Type B pancreatic cell (in vitro differentiated cells): ENCODE data around the gene AGMO. TPM values are rescaled to one million over a fixed set of nuclear protein-coding genes. Genes with fewer than 3 reads are reported as not detected.
A peak's percentile ranks its signal among the peaks of the same experiment; 100 is the strongest.

Source experiments
- DNase-seq: peaks from one replicate; pipeline ENCODE4 v3.0.0; 2021; ENCODE audit warnings: mixed read lengths; ENCODE audit not compliant: unreplicated experiment; ENCODE audit errors: extremely low spot score
- H3K27ac Mint-ChIP-seq: 2 replicates; pipeline ENCODE4 v1.8.0; 2021; ENCODE audit warnings: mild to moderate bottlenecking, mixed read lengths
- H3K27me3 Mint-ChIP-seq: 2 replicates; pipeline ENCODE4 v1.8.0; 2021; ENCODE audit warnings: mixed read lengths
- H3K36me3 Mint-ChIP-seq: 2 replicates; pipeline ENCODE4 v1.8.0; 2021; ENCODE audit warnings: mixed read lengths
- H3K4me1 Mint-ChIP-seq: one replicate; pipeline ENCODE4 v1.8.0; 2021; ENCODE audit warnings: mixed read lengths; ENCODE audit not compliant: unreplicated experiment
- H3K4me3 Mint-ChIP-seq: 2 replicates; pipeline ENCODE4 v1.8.0; 2021; ENCODE audit warnings: mild to moderate bottlenecking, mixed read lengths
- H3K9me3 Mint-ChIP-seq: 2 replicates; pipeline ENCODE4 v1.8.0; 2021; ENCODE audit warnings: mixed read lengths
- total RNA-seq: library from RNA; stranded (reverse); gene quantifications from 2 replicates; pipeline ENCODE4 v1.2.1, GENCODE V29; 2021; ENCODE audit warnings: low replicate concordance
- TF ChIP-seq, protein P1 (sequence below): fragments of 200-600 bp; sonication (generic); conservative IDR thresholded peaks from 2 replicates; pipeline ENCODE4 v1.5.0; 2021; ENCODE audit warnings: antibody characterized with exemption, mild to moderate bottlenecking

The AGMO gene
- total RNA-seq, 1 donor from 2014 or later: 0.41 TPM

DNA sequence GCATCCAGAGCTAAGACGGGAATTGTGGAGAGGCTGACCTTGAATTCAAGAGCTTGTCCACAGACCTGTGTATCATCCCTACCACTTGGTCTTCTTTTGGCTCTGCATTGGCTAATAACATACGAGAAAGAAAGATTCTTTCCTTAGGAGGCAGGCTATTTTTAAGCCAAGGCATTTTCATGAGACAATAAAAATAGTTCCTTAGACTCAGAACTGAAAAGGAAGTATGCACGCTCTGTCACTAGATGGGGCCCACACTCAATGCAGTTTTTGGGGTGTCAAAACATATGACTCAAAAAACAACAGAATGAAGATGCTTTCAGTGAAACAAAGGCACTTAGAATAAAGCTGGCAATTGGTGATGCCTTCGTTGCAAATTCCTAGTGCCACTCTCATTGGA, 393.3 kb downstream of the AGMO start:
- H3K4me3 Mint-ChIP-seq: no peak overlapping the region
- no peaks in the 10 kb centered on the region for H3K9me3 Mint-ChIP-seq
- TF ChIP-seq, protein P1, sequence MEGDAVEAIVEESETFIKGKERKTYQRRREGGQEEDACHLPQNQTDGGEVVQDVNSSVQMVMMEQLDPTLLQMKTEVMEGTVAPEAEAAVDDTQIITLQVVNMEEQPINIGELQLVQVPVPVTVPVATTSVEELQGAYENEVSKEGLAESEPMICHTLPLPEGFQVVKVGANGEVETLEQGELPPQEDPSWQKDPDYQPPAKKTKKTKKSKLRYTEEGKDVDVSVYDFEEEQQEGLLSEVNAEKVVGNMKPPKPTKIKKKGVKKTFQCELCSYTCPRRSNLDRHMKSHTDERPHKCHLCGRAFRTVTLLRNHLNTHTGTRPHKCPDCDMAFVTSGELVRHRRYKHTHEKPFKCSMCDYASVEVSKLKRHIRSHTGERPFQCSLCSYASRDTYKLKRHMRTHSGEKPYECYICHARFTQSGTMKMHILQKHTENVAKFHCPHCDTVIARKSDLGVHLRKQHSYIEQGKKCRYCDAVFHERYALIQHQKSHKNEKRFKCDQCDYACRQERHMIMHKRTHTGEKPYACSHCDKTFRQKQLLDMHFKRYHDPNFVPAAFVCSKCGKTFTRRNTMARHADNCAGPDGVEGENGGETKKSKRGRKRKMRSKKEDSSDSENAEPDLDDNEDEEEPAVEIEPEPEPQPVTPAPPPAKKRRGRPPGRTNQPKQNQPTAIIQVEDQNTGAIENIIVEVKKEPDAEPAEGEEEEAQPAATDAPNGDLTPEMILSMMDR: no peak
- no peak overlapping the region for H3K27ac Mint-ChIP-seq
- H3K36me3 Mint-ChIP-seq: no peaks in the 10 kb centered on the region
- no peak for DNase-seq
- no peaks in the 10 kb centered on the region for H3K27me3 Mint-ChIP-seq
- peaks cover 6% of the 10 kb centered on the region for H3K4me1 Mint-ChIP-seq

DNA sequence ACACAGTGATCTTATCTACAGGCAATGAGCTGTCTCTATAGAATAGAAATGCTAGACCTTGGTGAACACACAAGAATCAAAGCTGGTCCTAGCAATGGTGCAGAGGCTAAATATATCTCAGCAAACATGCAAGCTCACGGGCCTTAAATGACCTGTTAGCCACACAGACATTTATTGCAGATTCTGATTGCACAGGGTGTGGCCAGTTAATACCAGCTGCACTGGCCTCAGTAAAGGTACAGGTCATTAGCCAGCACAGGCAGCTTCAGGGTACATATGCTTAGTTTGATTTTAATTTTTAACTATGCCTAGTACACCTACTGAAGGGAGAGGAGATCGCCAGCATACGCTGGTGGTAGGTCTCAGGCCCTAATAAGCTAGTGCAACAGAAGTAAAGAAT, 393.9 kb downstream of the AGMO start:
- Mint-ChIP-seq H3K4me1 (peaks cover 6% of the 10 kb centered on the region), H3K27ac (peak overlapping the region; percentile 58), H3K9me3 (no peaks in the 10 kb centered on the region), H3K4me3 (no peak overlapping the region), H3K27me3 (no peaks in the 10 kb centered on the region), H3K36me3 (no peaks in the 10 kb centered on the region)
- TF ChIP-seq, protein P1: no peak
- no peak for DNase-seq

DNA sequence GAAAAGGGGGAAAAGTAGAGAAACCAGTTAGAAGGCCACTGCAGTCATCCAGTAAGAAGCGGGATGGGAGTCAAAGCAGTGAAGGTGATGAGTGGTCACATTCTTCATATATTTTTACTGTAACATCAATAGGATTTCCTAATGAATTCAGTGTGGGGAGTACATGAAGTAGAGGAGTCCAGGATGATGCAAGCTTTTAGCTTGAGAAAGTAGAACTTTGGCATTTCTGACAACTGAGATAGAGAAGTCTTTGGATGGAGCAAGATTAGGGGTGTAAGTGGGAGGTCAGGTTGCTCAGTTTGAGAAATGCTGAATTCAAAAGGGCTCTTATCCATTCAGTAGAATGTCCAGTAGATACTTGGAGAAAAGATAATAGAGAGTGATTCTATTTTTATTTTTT, 395.2 kb downstream of the AGMO start:
- TF ChIP-seq, protein P1: no peak
- Mint-ChIP-seq H3K4me1 (peaks cover 6% of the 10 kb centered on the region), H3K4me3 (no peak overlapping the region), H3K27ac (no peak overlapping the region), H3K36me3 (no peaks in the 10 kb centered on the region), H3K27me3 (no peaks in the 10 kb centered on the region), H3K9me3 (no peaks in the 10 kb centered on the region)
- no peak for DNase-seq

DNA sequence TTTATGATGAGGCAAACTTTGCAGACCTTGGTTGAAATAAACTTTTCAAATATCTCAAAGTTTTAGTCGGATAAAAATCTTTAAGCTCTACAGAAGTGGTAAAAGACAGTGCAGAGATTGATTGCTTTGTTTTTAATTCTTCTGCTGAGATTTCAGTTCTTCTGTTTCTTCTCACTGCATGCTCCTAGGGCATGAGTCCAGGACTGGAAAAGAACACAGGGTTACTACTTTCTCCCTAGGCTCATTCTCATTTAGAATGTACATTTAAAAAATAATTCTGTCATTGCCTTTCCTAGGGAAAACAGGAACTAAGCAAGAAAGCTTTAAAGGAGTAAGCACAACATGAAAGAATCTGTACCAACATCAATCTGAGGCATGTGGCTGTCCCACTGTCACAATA, 402.6 kb downstream of the AGMO start:
- no peak overlapping the region for H3K27ac Mint-ChIP-seq
- no peaks in the 10 kb centered on the region for H3K27me3 Mint-ChIP-seq
- DNase-seq: no peak
- no peaks in the 10 kb centered on the region for H3K4me1 Mint-ChIP-seq
- peaks cover 4% of the 10 kb centered on the region for H3K9me3 Mint-ChIP-seq
- H3K36me3 Mint-ChIP-seq: no peaks in the 10 kb centered on the region
- TF ChIP-seq, protein P1: no peak
- no peak overlapping the region for H3K4me3 Mint-ChIP-seq

DNA sequence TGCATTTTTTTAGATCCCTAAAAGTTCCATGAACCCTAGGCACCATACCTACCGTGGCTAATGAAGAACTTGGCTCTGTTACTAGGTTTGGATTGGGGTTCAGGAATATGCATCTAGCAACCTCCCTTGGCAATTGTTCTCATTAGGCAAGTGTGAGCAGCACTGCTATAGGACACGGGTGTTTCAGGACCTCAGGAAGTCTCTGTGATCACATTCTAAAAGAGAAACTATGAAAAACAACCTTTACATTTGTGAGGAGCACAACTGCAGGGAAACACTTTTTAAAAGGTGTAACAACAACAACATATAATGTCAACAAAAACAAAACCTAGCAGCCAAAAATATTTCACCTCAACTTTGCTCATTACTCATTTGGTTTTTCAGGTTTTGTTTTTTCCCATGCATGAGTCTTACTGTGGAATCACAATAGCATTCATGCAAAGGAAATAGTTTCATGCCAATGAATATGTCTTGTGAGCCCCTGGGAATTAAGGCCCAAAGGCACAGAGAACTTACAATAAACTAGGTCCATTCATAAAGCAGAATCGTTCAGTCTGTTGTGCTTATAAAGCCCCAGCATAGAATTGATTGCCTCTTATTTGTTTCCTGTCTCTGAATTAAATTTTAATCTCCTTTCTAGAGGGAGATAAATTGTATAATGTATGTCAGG, 403.5 kb downstream of the AGMO start:
- DNase-seq: no peak
- no peak overlapping the region for H3K27ac Mint-ChIP-seq

More for the DNA sequence above, 403.5 kb downstream of the AGMO start:
- H3K4me1 Mint-ChIP-seq: no peaks in the 10 kb centered on the region
- H3K4me3 Mint-ChIP-seq: no peak overlapping the region
- H3K9me3 Mint-ChIP-seq: peaks cover 9% of the 10 kb centered on the region
- no peaks in the 10 kb centered on the region for H3K27me3 Mint-ChIP-seq
- TF ChIP-seq, protein P1: no peak
- no peaks in the 10 kb centered on the region for H3K36me3 Mint-ChIP-seq

Other genes with a start within 250 kb of the AGMO start
- gene MEOX2, start 124.7 kb upstream of the AGMO start, total RNA-seq: 3.0 TPM in 1 of 2 replicates, not detected in the other